Measurements from ENCODE around the gene EARS2.

GRCh38 chr16:23581764-23582163 lies 24.6 kb upstream of the EARS2 start:
- no peak for TF ChIP-seq POLR2A (IDR thresholded peaks at IDR 0.05)
- no peak for TF ChIP-seq CTCF (IDR thresholded peaks at IDR 0.05 in 8 of 11, conservative IDR thresholded peaks at IDR 0.05 in 3 of 11)
